Prostate gland (tissue), 2 donors: ENCODE measurements around the gene KIF5A. TPM values are rescaled to one million over a fixed set of nuclear protein-coding genes. Genes with fewer than 3 reads are reported as not detected.

ENCODE experiments used
- DNase-seq: peaks from one replicate; pipeline ENCODE4 v3.0.0-alpha.2; 2019; ENCODE audit warnings: low spot score
- H3K27ac ChIP-seq, 2 donors: fragments of 200-600 bp; sonication (generic); 2 replicates each; pipeline ENCODE4 v1.5.1; 2017 to 2019
- H3K27me3 ChIP-seq: fragments of 200-600 bp; sonication (generic); replicated peaks from 2 replicates; pipeline ENCODE4 v1.5.1; 2019; ENCODE audit not compliant: insufficient read depth
- H3K36me3 ChIP-seq, 2 donors: fragments of 200-600 bp; sonication (generic); 1 replicate in 1 of 2; 2 replicates in 1 of 2; pipeline versions ENCODE4 v1.5.1 to v1.8.1; 2017 to 2019
- H3K4me1 ChIP-seq: fragments of 200-600 bp; sonication (generic); replicated peaks from 2 replicates; pipeline ENCODE4 v1.5.1; 2019
- H3K4me3 ChIP-seq, 2 donors: fragments of 200-600 bp; sonication (generic); 2 replicates each; pipeline ENCODE4 v1.5.1; 2017 to 2019
- H3K9me3 ChIP-seq: fragments of 200-600 bp; sonication (generic); 2 replicates; pipeline ENCODE4 v1.5.1; 2017
- POLR2A ChIP-seq: fragments of 450-650 bp; IDR thresholded peaks from one replicate; pipeline ENCODE4 v1.6.1; 2016; ENCODE audit warnings: antibody characterized with exemption, mild to moderate bottlenecking
- POLR2AphosphoS5 ChIP-seq: sonication (generic); formaldehyde crosslinking; IDR thresholded peaks from one replicate; pipeline ENCODE4 v1.6.1; 2017; ENCODE audit warnings: antibody characterized with exemption
- WGBS: methylation state at CpG from one replicate; pipeline ENCODE4 v1.1.5; 2018; 5-methylcytosine and 5-hydroxymethylcytosine counted together
- intact Hi-C: fragments of 100-400 bp; cut with DNase I; formaldehyde crosslinking; loops from one replicate; pipeline ENCODE4 v1.14.2; 2022
- total RNA-seq, 2 donors: library from RNA; depleted of rRNA; stranded (reverse); fragments of >200 nt; gene quantifications; one replicate each; pipeline ENCODE4 v1.1.0, GENCODE V29; 2016
- TF ChIP-seq, protein P1 (sequence below), 4 experiments: fragments of 200-600 bp in 2 of 4; fragments of 450-650 bp in 2 of 4; sonication (generic) in 2 of 4; IDR thresholded peaks; 1 replicate in 3 of 4; 2 replicates in 1 of 4; pipeline ENCODE4 v1.5.1; 2016 to 2019; ENCODE audit warnings: antibody characterized with exemption in 4 of 4, mild to moderate bottlenecking in 2 of 4, moderate library complexity in 2 of 4

The KIF5A gene
- total RNA-seq, 2 donors from 2014 or later: 0.50 to 3.7 TPM

DNA sequence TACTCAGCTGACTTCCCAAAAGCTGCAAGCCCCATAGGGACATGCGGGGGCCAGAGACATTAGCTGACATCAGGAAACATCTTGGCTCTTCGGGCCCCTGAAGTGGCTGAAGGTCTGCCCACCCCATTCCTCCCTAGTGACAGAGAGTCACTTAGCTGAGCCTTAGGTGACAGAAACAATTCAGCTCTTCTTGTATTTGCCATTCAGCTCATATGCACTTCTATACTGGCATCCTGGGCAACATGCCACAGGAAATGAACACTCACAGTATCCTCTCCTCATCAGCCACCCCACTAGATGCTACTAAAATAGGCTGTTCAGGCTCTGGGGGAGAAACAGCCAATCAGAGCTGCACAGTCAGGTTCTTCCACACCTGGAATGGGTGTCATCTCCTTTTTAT, 6.3 kb upstream of the KIF5A start:
- intact Hi-C loops: no loop called here
- no peaks in the 10 kb centered on the region for H3K9me3 ChIP-seq
- WGBS: 83% methylated on average over 2 of the region's 2 CpGs

DNA sequence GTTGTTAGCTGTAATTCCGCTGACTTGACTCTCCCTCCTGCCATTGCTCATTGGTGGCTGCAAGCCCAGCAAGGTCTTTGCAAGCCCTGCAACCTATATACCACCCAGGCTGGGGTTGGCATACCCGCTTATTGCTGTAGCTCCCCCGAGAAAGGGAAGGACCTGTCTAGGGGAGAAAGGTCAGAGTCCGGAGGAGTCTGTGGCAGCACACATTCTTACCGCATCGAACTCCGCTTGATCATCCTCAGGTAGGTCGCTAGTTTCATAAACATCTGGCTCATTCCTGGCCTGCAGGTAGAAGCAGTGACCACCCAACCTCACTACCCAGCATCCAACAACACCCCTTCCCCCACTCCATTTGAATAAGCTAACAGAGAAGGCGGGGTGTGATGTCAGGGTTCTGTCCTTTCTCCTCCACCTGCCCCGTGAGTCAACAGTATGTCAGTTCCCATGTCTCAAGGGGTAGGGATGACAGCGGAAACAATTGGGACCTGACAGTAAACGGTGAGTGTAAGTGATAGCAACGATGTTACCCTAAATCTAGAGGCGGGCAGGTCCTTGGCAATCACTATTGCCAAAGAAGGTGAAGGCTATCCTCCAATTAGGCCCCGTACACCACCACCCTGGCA, 3.9 kb upstream of the KIF5A start:
- TF ChIP-seq POLR2AphosphoS5 (no peak), POLR2A (no peak)
- TF ChIP-seq, protein P1, sequence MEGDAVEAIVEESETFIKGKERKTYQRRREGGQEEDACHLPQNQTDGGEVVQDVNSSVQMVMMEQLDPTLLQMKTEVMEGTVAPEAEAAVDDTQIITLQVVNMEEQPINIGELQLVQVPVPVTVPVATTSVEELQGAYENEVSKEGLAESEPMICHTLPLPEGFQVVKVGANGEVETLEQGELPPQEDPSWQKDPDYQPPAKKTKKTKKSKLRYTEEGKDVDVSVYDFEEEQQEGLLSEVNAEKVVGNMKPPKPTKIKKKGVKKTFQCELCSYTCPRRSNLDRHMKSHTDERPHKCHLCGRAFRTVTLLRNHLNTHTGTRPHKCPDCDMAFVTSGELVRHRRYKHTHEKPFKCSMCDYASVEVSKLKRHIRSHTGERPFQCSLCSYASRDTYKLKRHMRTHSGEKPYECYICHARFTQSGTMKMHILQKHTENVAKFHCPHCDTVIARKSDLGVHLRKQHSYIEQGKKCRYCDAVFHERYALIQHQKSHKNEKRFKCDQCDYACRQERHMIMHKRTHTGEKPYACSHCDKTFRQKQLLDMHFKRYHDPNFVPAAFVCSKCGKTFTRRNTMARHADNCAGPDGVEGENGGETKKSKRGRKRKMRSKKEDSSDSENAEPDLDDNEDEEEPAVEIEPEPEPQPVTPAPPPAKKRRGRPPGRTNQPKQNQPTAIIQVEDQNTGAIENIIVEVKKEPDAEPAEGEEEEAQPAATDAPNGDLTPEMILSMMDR (IDR thresholded peaks at IDR 0.05): no peak
- Histone ChIP-seq H3K27ac (peak overlapping the region; percentile 84 to 88), H3K27me3 (peaks cover 11% of the 10 kb centered on the region), H3K36me3 (no peaks in the 10 kb centered on the region), H3K4me3 (peak overlapping the region; percentile 99), H3K9me3 (no peaks in the 10 kb centered on the region), H3K4me1 (peaks cover 7% of the 10 kb centered on the region)
- no peak for DNase-seq
- WGBS: 60% methylated on average over 15 of the region's 15 CpGs
- intact Hi-C loops: no loop called here

More for the DNA sequence above, 6.3 kb upstream of the KIF5A start:
- no peak for TF ChIP-seq POLR2A
- no peak overlapping the region for H3K4me3 ChIP-seq
- H3K36me3 ChIP-seq: no peaks in the 10 kb centered on the region
- DNase-seq: no peak
- H3K27me3 ChIP-seq: peaks cover 1% of the 10 kb centered on the region
- peaks cover 7% of the 10 kb centered on the region for H3K4me1 ChIP-seq
- no peak overlapping the region for H3K27ac ChIP-seq

DNA sequence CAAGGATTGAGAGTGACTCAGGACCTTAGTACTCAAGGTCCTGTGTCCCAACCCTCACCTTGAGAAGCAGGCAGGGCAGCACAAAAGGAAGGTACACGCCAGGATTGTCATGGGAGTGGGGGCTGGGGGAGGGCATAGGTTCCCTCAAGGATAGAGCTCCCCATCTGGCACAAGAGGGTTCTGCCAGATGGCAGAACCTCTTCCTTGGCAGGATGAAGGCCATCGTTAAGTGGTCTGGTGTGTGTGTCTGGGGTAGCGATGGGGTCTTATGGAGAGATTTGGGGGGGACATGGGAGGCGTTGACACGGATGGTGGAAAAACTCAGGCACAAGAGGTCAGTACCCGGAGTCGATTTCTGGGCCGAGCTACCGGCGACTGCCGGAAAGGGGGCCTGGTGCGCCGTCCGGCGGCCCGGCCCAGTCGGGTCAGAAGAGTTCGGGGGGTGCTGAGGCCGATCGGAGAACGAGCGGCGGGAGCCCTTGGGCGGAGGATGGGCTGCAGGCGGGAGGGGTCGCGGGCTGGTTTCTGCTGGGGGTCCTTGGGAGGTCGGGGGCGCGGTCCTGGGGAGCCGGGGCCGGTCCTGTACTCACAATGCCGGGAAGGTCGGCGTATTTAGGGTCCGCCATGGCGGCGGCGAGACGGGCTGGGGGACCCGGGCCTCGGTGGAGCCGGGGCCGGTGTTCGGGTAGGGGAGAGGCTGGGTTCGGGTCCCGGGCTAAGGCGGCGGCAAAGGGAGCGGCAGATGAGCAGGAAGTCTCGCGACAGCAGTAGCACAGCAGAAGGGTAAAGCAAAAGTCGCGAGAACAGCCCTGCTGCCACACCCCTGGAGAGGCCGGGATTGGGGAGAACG, 3.2 kb upstream of the KIF5A start, which contains the start of gene DCTN2:
Gene DCTN2, minus strand, starts transcription at position 755 of the 850 bp plus-strand sequence. Its CDS starts 129 bp downstream, at position 626.
- intact Hi-C loops: no loop called here
- Histone ChIP-seq H3K4me3 (peak within 1 kb of the TSS; percentile 99), H3K4me1 (peaks cover 7% of the 10 kb centered on the region), H3K27me3 (peaks cover 11% of the 10 kb centered on the region), H3K36me3 (no peaks in the 10 kb centered on the region), H3K27ac (peak within 1 kb of the TSS; percentile 84 to 88), H3K9me3 (no peaks in the 10 kb centered on the region)
- WGBS: under 1% methylated on average over 56 of the region's 56 CpGs
- DNase-seq: peak; percentile 95
- peak; percentile 55 for TF ChIP-seq POLR2A
- TF ChIP-seq POLR2AphosphoS5: no peak

DNA sequence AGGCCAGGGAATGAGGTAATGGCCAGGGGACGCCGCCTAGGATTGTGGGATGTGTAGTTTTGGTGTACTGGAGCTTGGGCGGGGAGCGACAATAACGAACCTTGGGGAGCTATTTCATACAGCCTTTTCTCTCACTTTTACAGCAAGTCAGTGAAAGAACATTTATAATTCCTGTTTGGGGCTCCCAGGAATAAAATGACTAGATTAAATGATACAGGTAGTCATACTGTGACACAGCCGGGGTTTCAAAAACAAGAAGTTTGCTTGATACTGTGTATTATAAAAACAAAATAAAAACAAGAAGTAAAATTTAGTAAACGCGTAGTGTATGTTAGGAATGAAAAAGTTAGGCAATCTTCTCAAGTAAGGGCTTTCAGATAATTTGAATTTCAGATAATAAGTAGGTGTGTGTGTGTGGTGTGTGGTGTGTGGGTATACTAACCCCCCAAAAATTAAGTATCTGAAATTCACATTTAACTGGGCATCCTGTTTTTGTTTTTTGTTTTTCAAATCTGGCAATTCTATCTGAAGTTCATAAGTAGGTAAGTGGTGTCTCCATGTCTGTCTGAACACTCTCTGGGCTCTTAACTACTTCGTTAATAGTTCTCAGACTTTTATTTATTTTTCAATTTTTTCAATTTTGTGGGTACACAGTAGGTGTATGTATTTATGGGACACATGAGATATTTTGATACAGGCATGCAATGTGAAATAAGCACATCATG, 2.4 kb upstream of the KIF5A start:
- peak overlapping the region; percentile 99 for H3K4me3 ChIP-seq
- H3K27me3 ChIP-seq: peaks cover 11% of the 10 kb centered on the region
- 20% methylated on average over 9 of the region's 9 CpGs for WGBS
- H3K36me3 ChIP-seq: no peaks in the 10 kb centered on the region
- intact Hi-C loops: no loop called here
- H3K4me1 ChIP-seq: peaks cover 7% of the 10 kb centered on the region
- TF ChIP-seq POLR2AphosphoS5 (peak; percentile 95), POLR2A (no peak)
- TF ChIP-seq, protein P1 (IDR thresholded peaks at IDR 0.05): no peak
- H3K9me3 ChIP-seq: no peaks in the 10 kb centered on the region
- DNase-seq: no peak
- H3K27ac ChIP-seq: peak overlapping the region in 1 of 2 donors; percentile 84

DNA sequence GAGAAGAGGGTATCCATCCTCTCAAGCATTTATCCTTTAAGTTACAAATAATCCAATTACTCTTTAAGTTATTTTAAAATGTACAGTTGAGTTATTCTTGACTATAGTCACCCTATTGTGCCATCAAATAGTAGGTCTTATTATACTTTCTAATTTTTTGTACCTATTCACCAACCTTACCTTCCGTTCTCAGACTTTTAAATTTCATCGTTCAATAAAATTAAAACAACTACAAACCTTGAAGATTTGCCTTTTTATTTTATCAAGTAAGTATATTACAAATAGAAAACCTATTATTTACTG, 1.9 kb upstream of the KIF5A start:
- Histone ChIP-seq H3K27me3 (peaks cover 13% of the 10 kb centered on the region), H3K36me3 (no peaks in the 10 kb centered on the region), H3K4me1 (peaks cover 7% of the 10 kb centered on the region), H3K9me3 (no peaks in the 10 kb centered on the region), H3K4me3 (no peak overlapping the region), H3K27ac (no peak overlapping the region)
- no peak for DNase-seq
- intact Hi-C loops: no loop called here
- TF ChIP-seq, protein P1 (IDR thresholded peaks at IDR 0.05): no peak
- TF ChIP-seq POLR2A (no peak), POLR2AphosphoS5 (no peak)
- WGBS: 86% methylated on average over 2 of the region's 2 CpGs
